Fibroblast of lung (primary cell): ENCODE measurements around the gene PLXNA2.

Experiments used
- EZH2 ChIP-seq: IDR thresholded peaks from 2 replicates; pipeline ENCODE4 v1.5.1; 2012; ENCODE audit warnings: low read length, control low read depth, mild to moderate bottlenecking; ENCODE audit errors: missing control alignments
- TF ChIP-seq, protein P1 (sequence below), 2 donors: IDR thresholded peaks in 1 of 2; conservative IDR thresholded peaks in 1 of 2; 1 replicate in 1 of 2; 2 replicates in 1 of 2; pipeline ENCODE4 v1.5.1; 2011 to 2012; ENCODE audit warnings: low read length in 2 of 2, control low read depth in 1 of 2, inconsistent platforms in 1 of 2, low read depth in 1 of 2, mild to moderate bottlenecking in 1 of 2

DNA sequence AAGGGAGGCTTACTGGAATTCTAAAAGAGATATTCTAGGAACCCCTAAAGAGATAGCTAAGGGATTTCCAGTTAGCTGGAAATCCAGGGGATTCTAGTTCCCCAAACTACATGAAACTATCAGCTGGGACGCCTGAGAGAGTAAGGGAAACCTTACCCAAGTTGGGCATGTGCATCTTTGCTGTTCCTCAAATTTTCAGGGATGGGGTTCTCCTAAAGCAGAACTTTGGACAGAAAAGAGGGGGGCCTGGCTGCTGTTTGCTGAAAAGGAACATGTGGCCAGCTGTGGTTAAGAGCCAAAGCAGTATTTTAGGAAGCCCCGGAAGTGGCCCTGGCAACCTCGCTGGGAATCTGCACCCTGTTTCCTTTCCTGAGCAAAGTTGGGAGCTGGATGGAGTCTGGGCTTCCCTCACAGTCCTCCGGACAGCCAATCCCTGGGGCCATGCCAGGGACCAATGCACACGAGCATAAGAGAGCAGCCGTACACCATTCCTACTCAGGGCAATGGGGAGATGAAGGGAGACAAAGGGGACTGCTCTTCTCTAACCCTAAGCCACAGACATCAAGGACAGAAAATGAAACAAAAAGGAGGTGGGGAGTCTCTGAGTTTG is 154.3 kb downstream of the PLXNA2 start:
- TF ChIP-seq, protein P1, sequence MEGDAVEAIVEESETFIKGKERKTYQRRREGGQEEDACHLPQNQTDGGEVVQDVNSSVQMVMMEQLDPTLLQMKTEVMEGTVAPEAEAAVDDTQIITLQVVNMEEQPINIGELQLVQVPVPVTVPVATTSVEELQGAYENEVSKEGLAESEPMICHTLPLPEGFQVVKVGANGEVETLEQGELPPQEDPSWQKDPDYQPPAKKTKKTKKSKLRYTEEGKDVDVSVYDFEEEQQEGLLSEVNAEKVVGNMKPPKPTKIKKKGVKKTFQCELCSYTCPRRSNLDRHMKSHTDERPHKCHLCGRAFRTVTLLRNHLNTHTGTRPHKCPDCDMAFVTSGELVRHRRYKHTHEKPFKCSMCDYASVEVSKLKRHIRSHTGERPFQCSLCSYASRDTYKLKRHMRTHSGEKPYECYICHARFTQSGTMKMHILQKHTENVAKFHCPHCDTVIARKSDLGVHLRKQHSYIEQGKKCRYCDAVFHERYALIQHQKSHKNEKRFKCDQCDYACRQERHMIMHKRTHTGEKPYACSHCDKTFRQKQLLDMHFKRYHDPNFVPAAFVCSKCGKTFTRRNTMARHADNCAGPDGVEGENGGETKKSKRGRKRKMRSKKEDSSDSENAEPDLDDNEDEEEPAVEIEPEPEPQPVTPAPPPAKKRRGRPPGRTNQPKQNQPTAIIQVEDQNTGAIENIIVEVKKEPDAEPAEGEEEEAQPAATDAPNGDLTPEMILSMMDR (conservative IDR thresholded peaks at IDR 0.05 in 1 of 2, IDR thresholded peaks at IDR 0.05 in 1 of 2; ENCODE audit: low read depth in 1 of 2, low read length in 2 of 2), result no peak
- no peak for TF ChIP-seq EZH2
